T follicular helper cell (primary cell): Measurements from ENCODE around the gene SETD9.
A peak's percentile ranks its signal among the peaks of the same experiment; 100 is the strongest.

Source experiments
- DNase-seq: peaks from one replicate; pipeline ENCODE4 v3.0.0-alpha.2; 2020; ENCODE audit warnings: low read depth

The SETD9 gene

GRCh38 chr5:56938858-56939257, 29.5 kb downstream of the SETD9 start:
- DNase-seq, result no peak

- DNase-seq, result no peak
Observed at GRCh38 chr5:56941981-56942380, 32.6 kb downstream of the SETD9 start.

- no peak for DNase-seq
Observed at GRCh38 chr5:56947052-56947451, 37.7 kb downstream of the SETD9 start.

GRCh38 chr5:56950626-56951125, 41.3 kb downstream of the SETD9 start:
- peak; percentile 19 for DNase-seq

GRCh38 chr5:56951126-56951945, 41.9 kb downstream of the SETD9 start:
- peak; percentile 1 for DNase-seq

- peak; percentile 68 for DNase-seq
Observed at GRCh38 chr5:56951946-56952691, 42.7 kb downstream of the SETD9 start, which contains the start of gene MIER3. MIER3 (minus strand) TSS chr5:56952123; CDS start chr5:56952102, 21 bp downstream.

- no peak for DNase-seq
Observed at GRCh38 chr5:56954262-56954661, 44.9 kb downstream of the SETD9 start.

GRCh38 chr5:56958595-56958994, 49.2 kb downstream of the SETD9 start:
- no peak for DNase-seq

GRCh38 chr5:56959326-56959725, 49.9 kb downstream of the SETD9 start:
- no peak for DNase-seq

GRCh38 chr5:56961746-56962145, 52.4 kb downstream of the SETD9 start:
- DNase-seq, result no peak

GRCh38 chr5:56962286-56962685, 52.9 kb downstream of the SETD9 start:
- DNase-seq, result no peak

GRCh38 chr5:56963246-56963645, 53.9 kb downstream of the SETD9 start:
- DNase-seq, result no peak

- DNase-seq, result no peak
Observed at GRCh38 chr5:56964173-56964572, 54.8 kb downstream of the SETD9 start.
